Measurements from ENCODE around the gene NOG.

The NOG gene

GRCh38 chr17:56597495-56597990, 4.0 kb downstream of the NOG start:
- peak; percentile 10 for DNase-seq (ENCODE audit: low spot score)

- DNase-seq (ENCODE audit: low spot score), result peak; percentile 37
Observed at GRCh38 chr17:56598466-56598865, 5.0 kb downstream of the NOG start.

GRCh38 chr17:56599088-56599487, 5.6 kb downstream of the NOG start:
- DNase-seq (ENCODE audit: low spot score), result no peak

GRCh38 chr17:56599566-56599965, 6.1 kb downstream of the NOG start:
- no peak for DNase-seq (ENCODE audit: low spot score)

- DNase-seq (ENCODE audit: low spot score), result no peak
Observed at GRCh38 chr17:56600256-56600655, 6.8 kb downstream of the NOG start.

GRCh38 chr17:56601591-56601990, 8.1 kb downstream of the NOG start:
- no peak for DNase-seq (ENCODE audit: low spot score)

- no peak for DNase-seq (ENCODE audit: low spot score)
Observed at GRCh38 chr17:56602292-56603130, 9.0 kb downstream of the NOG start.

- DNase-seq (ENCODE audit: low spot score), result no peak
Observed at GRCh38 chr17:56603486-56604238, 10.2 kb downstream of the NOG start.

GRCh38 chr17:56604691-56605290, 11.3 kb downstream of the NOG start:
- peak; percentile 15 for DNase-seq (ENCODE audit: low spot score)

GRCh38 chr17:56608944-56609343, 15.4 kb downstream of the NOG start:
- no peak for DNase-seq (ENCODE audit: low spot score)

- no peak for DNase-seq (ENCODE audit: low spot score)
Observed at GRCh38 chr17:56610321-56610720, 16.8 kb downstream of the NOG start.

- no peak for DNase-seq (ENCODE audit: low spot score)
Observed at GRCh38 chr17:56613131-56613530, 19.6 kb downstream of the NOG start.

- no peak for DNase-seq (ENCODE audit: low spot score)
Observed at GRCh38 chr17:56614522-56614921, 21.0 kb downstream of the NOG start.

GRCh38 chr17:56616239-56616638, 22.7 kb downstream of the NOG start:
- no peak for DNase-seq (ENCODE audit: low spot score)

- DNase-seq (ENCODE audit: low spot score), result no peak
Observed at GRCh38 chr17:56623383-56623782, 29.9 kb downstream of the NOG start.

- no peak for DNase-seq (ENCODE audit: low spot score)
Observed at GRCh38 chr17:56624309-56624708, 30.8 kb downstream of the NOG start.

- DNase-seq (ENCODE audit: low spot score), result no peak
Observed at GRCh38 chr17:56624912-56625311, 31.4 kb downstream of the NOG start.

- DNase-seq (ENCODE audit: low spot score), result peak; percentile 81
Observed at GRCh38 chr17:56629531-56630075, 36.1 kb downstream of the NOG start.

GRCh38 chr17:56630202-56630601, 36.7 kb downstream of the NOG start:
- no peak for DNase-seq (ENCODE audit: low spot score)

GRCh38 chr17:56633681-56634080, 40.2 kb downstream of the NOG start:
- no peak for DNase-seq (ENCODE audit: low spot score)

- no peak for DNase-seq (ENCODE audit: low spot score)
Observed at GRCh38 chr17:56635641-56636040, 42.1 kb downstream of the NOG start.

GRCh38 chr17:56636265-56636664, 42.8 kb downstream of the NOG start:
- peak; percentile 50 for DNase-seq (ENCODE audit: low spot score)

Measured in AG08395 (cell line).